IMR-90 (cell line): Measurements from ENCODE around the gene ATP13A2. TPM values are rescaled to one million over a fixed set of nuclear protein-coding genes. Genes with fewer than 3 reads are reported as not detected.
"Not testable (repeated sequence)": the region's sequence is repeated elsewhere in the genome, so short reads cannot be mapped to it uniquely, and the experiment has no call there.

Source experiments
- ATAC-seq: fragments of 200-7000 bp; cut with Tn5 transposase; 2 replicates; pipeline ENCODE4 v1.9.1; 2020; ENCODE audit warnings: low read depth, mild to moderate bottlenecking, moderate library complexity
- BruUV-seq: library from RNA; stranded (reverse); fragments of 400-500 nt; replicated peaks from 2 replicates; lab custom pipeline; 2021; lab: Mats Ljungman, UMichigan
- CTCF ChIA-PET: fragments of 300-600 bp; formaldehyde crosslinking; extraction: SDS; loops from one replicate; lab custom pipeline; 2021; ENCODE audit warnings: antibody characterized with exemption; lab: Yijun Ruan, JAX
- POLR2A ChIA-PET: fragments of 300-600 bp; sonication (Branson Sonifier 250); formaldehyde crosslinking; loops from one replicate; lab custom pipeline; 2022; ENCODE audit warnings: antibody characterized with exemption; ENCODE audit not compliant: unreplicated experiment; lab: Charles Lee
- DNase-seq: peaks from one replicate; pipeline ENCODE4 v3.0.0; 2013
- H2AFZ ChIP-seq: replicated peaks from 2 replicates; pipeline ENCODE3; 2013; ENCODE audit warnings: low read length, mild to moderate bottlenecking; ENCODE audit not compliant: poor library complexity
- H2AK5ac ChIP-seq: 2 replicates; pipeline ENCODE4 v1.6.1; 2013; ENCODE audit warnings: low read depth, low read length, inconsistent platforms
- H2AK9ac ChIP-seq: replicated peaks from 2 replicates; pipeline ENCODE3; 2013; ENCODE audit warnings: mild to moderate bottlenecking, low read depth, low read length, moderate library complexity; ENCODE audit not compliant: poor library complexity
- H2BK120ac ChIP-seq: 2 replicates; pipeline ENCODE4 v1.6.1; 2013; ENCODE audit warnings: low read depth, low read length, inconsistent platforms
- H2BK15ac ChIP-seq: 3 replicates; pipeline ENCODE4 v1.6.1; 2013; ENCODE audit warnings: low read depth, low read length, inconsistent platforms
- H2BK20ac ChIP-seq: 2 replicates; pipeline ENCODE4 v1.6.1; 2013; ENCODE audit warnings: low read depth, mild to moderate bottlenecking, inconsistent platforms, low read length, moderate library complexity
- H2BK5ac ChIP-seq: 2 replicates; pipeline ENCODE4 v1.6.1; 2013; ENCODE audit warnings: mild to moderate bottlenecking, low read depth, low read length, inconsistent platforms; ENCODE audit not compliant: poor library complexity, severe bottlenecking
- H3K14ac ChIP-seq: replicated peaks from 2 replicates; pipeline ENCODE4 v1.6.1; 2013; ENCODE audit warnings: low read depth, low read length, inconsistent platforms
- H3K18ac ChIP-seq: 2 replicates; pipeline ENCODE4 v1.6.1; 2013; ENCODE audit warnings: low read depth, low read length, control low read depth
- H3K23ac ChIP-seq: 2 replicates; pipeline ENCODE4 v1.6.1; 2013; ENCODE audit warnings: low read depth, low read length, inconsistent platforms
- H3K27ac ChIP-seq: 2 replicates; pipeline ENCODE4 v1.5.1; 2013; ENCODE audit warnings: mild to moderate bottlenecking, control low read depth, low read length; ENCODE audit not compliant: insufficient read depth
- H3K27me3 ChIP-seq: 2 replicates; pipeline ENCODE4 v1.6.1; 2013; ENCODE audit warnings: low read length; ENCODE audit not compliant: control insufficient read depth, insufficient read depth
- H3K36me3 ChIP-seq: 2 replicates; pipeline ENCODE4 v1.6.1; 2013; ENCODE audit warnings: low read length, mixed read lengths; ENCODE audit not compliant: control insufficient read depth, insufficient read depth
- H3K4ac ChIP-seq: 2 replicates; pipeline ENCODE4 v1.6.1; 2013; ENCODE audit warnings: low read depth, low read length, inconsistent platforms
- H3K4me1 ChIP-seq: 2 replicates; pipeline ENCODE4 v1.6.1; 2013; ENCODE audit warnings: low read length, mixed read lengths; ENCODE audit not compliant: control insufficient read depth, insufficient read depth
- H3K4me2 ChIP-seq: 2 replicates; pipeline ENCODE4 v1.6.1; 2013; ENCODE audit warnings: low read depth, mild to moderate bottlenecking, control low read depth, low read length, moderate library complexity
- H3K4me3 ChIP-seq: 2 replicates; pipeline ENCODE4 v1.5.1; 2013; ENCODE audit warnings: low read depth, mild to moderate bottlenecking, control low read depth, low read length, moderate library complexity; ENCODE audit not compliant: insufficient read depth
- H3K56ac ChIP-seq: 2 replicates; pipeline ENCODE4 v1.6.1; 2013; ENCODE audit warnings: low read length, inconsistent platforms; ENCODE audit not compliant: insufficient read depth; ENCODE audit errors: extremely low read depth
- H3K79me1 ChIP-seq, 2 experiments: 2 replicates each; pipeline ENCODE4 v1.6.1; 2013; ENCODE audit warnings: low read length in 2 of 2, inconsistent platforms in 1 of 2, low read depth in 1 of 2
- H3K9ac ChIP-seq: 2 replicates; pipeline ENCODE4 v1.6.1; 2013; ENCODE audit warnings: low read depth, low read length, control low read depth
- H3K9me1 ChIP-seq: 2 replicates; pipeline ENCODE4 v1.6.1; 2013; ENCODE audit warnings: low read length, inconsistent platforms; ENCODE audit not compliant: insufficient read depth
- H3K9me3 ChIP-seq: 2 replicates; pipeline ENCODE4 v1.6.1; 2013; ENCODE audit warnings: low read length; ENCODE audit not compliant: control insufficient read depth, insufficient read depth
- H4K20me1 ChIP-seq: 2 replicates; pipeline ENCODE4 v1.6.1; 2013; ENCODE audit warnings: low read length, inconsistent platforms; ENCODE audit not compliant: insufficient read depth
- H4K5ac ChIP-seq: 2 replicates; pipeline ENCODE4 v1.6.1; 2013; ENCODE audit warnings: mild to moderate bottlenecking, low read depth, low read length, control low read depth
- H4K8ac ChIP-seq, 2 experiments: 2 replicates each; pipeline ENCODE4 v1.6.1; 2013; ENCODE audit warnings: low read depth in 2 of 2, low read length in 2 of 2, control low read depth in 1 of 2, inconsistent platforms in 1 of 2
- H4K91ac ChIP-seq: 2 replicates; pipeline ENCODE4 v1.6.1; 2013; ENCODE audit warnings: low read depth, low read length, inconsistent platforms; ENCODE audit not compliant: insufficient read depth
- WGBS, 2 experiments: methylation state at CpG; one replicate each; pipeline versions ENCODE4 v1.1.5 to v1.1.7; 2013; ENCODE audit warnings: missing lambda C conversion rate in 2 of 2; ENCODE audit not compliant: insufficient read length in 1 of 2; ENCODE audit errors: extremely low coverage in 2 of 2; 5-methylcytosine and 5-hydroxymethylcytosine counted together
- dilution Hi-C: fragments of 300-500 bp; cut with HindIII; formaldehyde crosslinking; loops from one replicate; pipeline ENCODE4 v1.14.3; 2018; ENCODE audit warnings: low sequenced_read_pairs; ENCODE audit not compliant: unreplicated experiment
- in situ Hi-C: fragments of 300-500 bp; cut with MboI; formaldehyde crosslinking; loops from 3 replicates; pipeline ENCODE4 v1.14.3; 2019; ENCODE audit warnings: low sequenced_read_pairs, inconsistent platforms, mixed read lengths
- intact Hi-C: fragments of 100-400 bp; cut with micrococcal nuclease; formaldehyde crosslinking; loops from 2 replicates; pipeline ENCODE4 v1.10.0; 2022
- polyA plus RNA-seq, 3 experiments: library from polyadenylated mRNA; depleted of rRNA; stranded (reverse); fragments of >200 nt; gene quantifications; 2 replicates each; pipeline ENCODE4 v1.2.3, GENCODE V29; 2012; ENCODE audit warnings: low replicate concordance in 1 of 3
- total RNA-seq: library from RNA; depleted of rRNA; stranded (reverse); fragments of >200 nt; gene quantifications from 2 replicates; pipeline ENCODE4 v1.2.3, GENCODE V29; 2012

ATP13A2 gene
- total and polyA plus RNA-seq, 2 of the 4 experiments (the other 2 are of a cell fraction): 5.7 to 18.9 TPM

DNA sequence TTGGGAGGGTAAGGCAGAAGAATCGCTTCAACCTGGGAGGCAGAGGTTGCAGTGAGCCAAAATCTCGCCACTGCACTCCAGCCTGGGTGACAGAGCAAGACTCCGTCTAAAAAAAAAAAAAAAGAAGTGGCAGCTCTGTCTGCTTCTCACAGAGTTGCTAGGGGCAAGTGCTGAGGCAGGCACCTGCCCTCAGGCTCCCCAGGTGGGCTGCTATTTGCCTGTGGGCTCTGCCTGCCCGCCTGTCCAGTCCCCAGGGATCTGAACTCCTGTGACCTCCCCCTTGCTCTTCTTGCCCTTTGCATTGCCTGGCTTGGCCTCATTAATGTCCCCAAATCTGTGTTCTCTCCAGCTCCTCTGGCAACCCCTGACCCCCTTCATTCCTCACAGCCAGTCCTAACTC is 59.4 kb downstream of the ATP13A2 start:
- POLR2A ChIA-PET: not testable (repeated sequence)

DNA sequence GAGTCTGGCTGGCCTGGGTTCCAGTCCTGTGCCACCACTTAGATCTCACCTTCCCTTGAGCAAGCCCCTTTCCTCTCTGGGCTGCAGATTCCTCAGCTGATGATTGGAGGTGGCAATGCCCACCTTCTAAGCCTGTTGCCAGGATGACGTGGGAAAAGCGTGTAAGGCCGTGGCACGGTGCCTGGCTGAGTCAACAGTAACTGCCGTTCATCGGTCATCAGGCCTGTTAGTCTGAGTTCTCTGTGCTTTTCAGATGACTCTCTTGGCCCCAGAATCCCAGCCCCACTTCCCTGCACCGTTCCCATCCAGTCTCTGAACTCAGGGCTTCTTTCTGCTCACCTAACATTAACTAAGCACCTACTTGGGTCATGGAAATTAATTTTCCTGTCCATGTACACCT is 62.7 kb downstream of the ATP13A2 start:
- H3K36me3 ChIP-seq, H2BK15ac ChIP-seq, H4K20me1 ChIP-seq, H3K9me3 ChIP-seq, H4K5ac ChIP-seq, H3K23ac ChIP-seq, H3K9ac ChIP-seq, H2BK120ac ChIP-seq, H3K4me3 ChIP-seq, H2AFZ ChIP-seq, H3K14ac ChIP-seq, H2AK9ac ChIP-seq, H3K4me2 ChIP-seq, H3K4ac ChIP-seq, H3K56ac ChIP-seq, H2BK20ac ChIP-seq, CTCF ChIA-PET, H3K9me1 ChIP-seq, POLR2A ChIA-PET, H4K8ac ChIP-seq, H2BK5ac ChIP-seq, BruUV-seq, H3K79me1 ChIP-seq, dilution Hi-C loops, H3K4me1 ChIP-seq, H3K18ac ChIP-seq, intact Hi-C loops, H4K91ac ChIP-seq, H3K27me3 ChIP-seq, H3K27ac ChIP-seq, H2AK5ac ChIP-seq: not testable (repeated sequence)
- peak; percentile 69 for DNase-seq
- ATAC-seq: peak; percentile 17
- 37% methylated on average over 6 of the region's 7 CpGs; no CpG with 5 or more reads in 1 of the 2 experiments for WGBS, 2 experiments
- in situ Hi-C loops: loop anchor here (5.0 kb wide), 1 partner anchor 327 kb away; no protein-coding TSS in a partner anchor

More for the DNA sequence above, 59.4 kb downstream of the ATP13A2 start:
- H3K27ac ChIP-seq, H2AK5ac ChIP-seq, DNase-seq, H3K36me3 ChIP-seq, H4K5ac ChIP-seq, H3K56ac ChIP-seq, H3K23ac ChIP-seq, H3K9me3 ChIP-seq, H2AK9ac ChIP-seq, BruUV-seq, H2BK120ac ChIP-seq, dilution Hi-C loops, intact Hi-C loops, H4K91ac ChIP-seq, H2BK20ac ChIP-seq, H3K79me1 ChIP-seq, ATAC-seq, H4K20me1 ChIP-seq, H3K14ac ChIP-seq, H3K4me1 ChIP-seq, H3K18ac ChIP-seq, H3K4me2 ChIP-seq, H3K4me3 ChIP-seq, H3K9me1 ChIP-seq, H3K27me3 ChIP-seq, H2BK5ac ChIP-seq, H3K9ac ChIP-seq, H2BK15ac ChIP-seq, H4K8ac ChIP-seq, in situ Hi-C loops, H2AFZ ChIP-seq, H3K4ac ChIP-seq: not testable (repeated sequence)
- CTCF ChIA-PET: interaction anchor here (0.9 to 2.1 kb wide), 4 partner anchors 8 to 96 kb away, joined by 5 to 12 read pairs (median 8); no protein-coding TSS in a partner anchor
- 90% methylated on average over 4 of the region's 4 CpGs; no CpG with 5 or more reads in 1 of the 2 experiments for WGBS, 2 experiments
